Activated T-cell treated with anti-CD3 and anti-CD28 coated beads for 24 hours (primary cell): ENCODE measurements around the gene MYB.

Experiments used
- DNase-seq: peaks from one replicate; pipeline ENCODE4 v3.0.0-alpha.2; 2020; ENCODE audit warnings: low read depth

Gene MYB

GRCh38 chr6:135188718-135189117 lies 7.6 kb downstream of the MYB start:
- DNase-seq, result no peak

- DNase-seq, result no peak
These were observed 8.2 kb downstream of the MYB start for GRCh38 chr6:135189344-135189743.

GRCh38 chr6:135191508-135192255 lies 10.6 kb downstream of the MYB start:
- no peak for DNase-seq

GRCh38 chr6:135192256-135193174 lies 11.4 kb downstream of the MYB start:
- no peak for DNase-seq

GRCh38 chr6:135193221-135193620 lies 12.1 kb downstream of the MYB start:
- no peak for DNase-seq

- DNase-seq, result no peak
These were observed 13.9 kb downstream of the MYB start for GRCh38 chr6:135195041-135195440.

GRCh38 chr6:135195522-135195921 lies 14.4 kb downstream of the MYB start:
- DNase-seq, result no peak

- no peak for DNase-seq
These were observed 15.8 kb downstream of the MYB start for GRCh38 chr6:135196739-135197510.

- DNase-seq, result no peak
These were observed 21.7 kb downstream of the MYB start for GRCh38 chr6:135202836-135203235.

- no peak for DNase-seq
These were observed 23.8 kb downstream of the MYB start for GRCh38 chr6:135204951-135205350.

GRCh38 chr6:135209803-135210202 lies 28.7 kb downstream of the MYB start:
- DNase-seq, result no peak

- DNase-seq, result no peak
These were observed 29.7 kb downstream of the MYB start for GRCh38 chr6:135210632-135211305.

- no peak for DNase-seq
These were observed 30.2 kb downstream of the MYB start for GRCh38 chr6:135211306-135211702.

- DNase-seq, result no peak
These were observed 31.1 kb downstream of the MYB start for GRCh38 chr6:135212020-135212806.

GRCh38 chr6:135212935-135213334 lies 31.8 kb downstream of the MYB start:
- DNase-seq, result no peak

- no peak for DNase-seq
These were observed 32.5 kb downstream of the MYB start for GRCh38 chr6:135213616-135214015.

GRCh38 chr6:135215160-135215559 lies 34.1 kb downstream of the MYB start:
- no peak for DNase-seq

- no peak for DNase-seq
These were observed 34.5 kb downstream of the MYB start for GRCh38 chr6:135215563-135215962.

- DNase-seq, result no peak
These were observed 36.6 kb downstream of the MYB start for GRCh38 chr6:135217663-135218062.

GRCh38 chr6:135219346-135219745 lies 38.2 kb downstream of the MYB start:
- no peak for DNase-seq

- DNase-seq, result no peak
These were observed 39.9 kb downstream of the MYB start for GRCh38 chr6:135221042-135221441.
